ENCODE results near the gene MAGI1.

DNA sequence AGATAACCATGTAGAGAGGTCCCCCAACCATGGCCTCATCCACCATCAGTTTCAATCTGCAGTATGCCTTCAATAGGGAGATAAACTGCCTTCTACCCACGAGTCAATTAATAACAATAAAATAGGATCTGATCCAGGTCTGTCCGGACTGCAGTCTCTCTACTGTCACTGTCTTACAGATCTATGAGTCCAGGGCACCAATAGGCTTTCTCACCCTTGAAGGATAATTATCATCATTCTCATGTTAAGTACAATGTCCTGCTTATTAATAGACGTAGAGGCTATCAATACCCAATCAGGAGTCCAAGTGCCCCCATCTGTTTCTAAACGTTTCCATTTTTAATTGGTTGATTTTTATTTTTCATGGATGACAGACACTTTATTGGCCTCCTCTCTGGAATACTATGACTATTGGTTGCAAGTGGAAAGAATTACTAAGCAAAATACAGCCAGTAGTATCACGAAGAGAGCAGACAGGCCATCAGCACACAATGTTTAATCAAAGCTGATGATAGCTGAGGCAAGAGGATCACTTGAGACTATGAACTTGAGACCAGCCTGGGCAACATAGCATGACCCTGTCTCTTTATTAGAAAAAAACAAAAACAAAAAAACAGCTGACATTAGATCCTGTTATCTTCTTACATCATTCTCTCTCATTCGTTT, 480.7 kb downstream of the MAGI1 start:
- TF ChIP-seq FOXM1 (IDR thresholded peaks at IDR 0.05; ENCODE audit: borderline replicate concordance) (no peak), NFRKB (IDR thresholded peaks at IDR 0.05) (no peak), SP1 (IDR thresholded peaks at IDR 0.05) (no peak), ZNF384 (IDR thresholded peaks at IDR 0.05) (no peak), CTBP1 (IDR thresholded peaks at IDR 0.05; ENCODE audit: borderline replicate concordance) (no peak)

All from HEK293T (cell line).